Transverse colon (tissue), 4 donors: ENCODE data around the gene SPG7. TPM values are rescaled to one million over a fixed set of nuclear protein-coding genes. Genes with fewer than 3 reads are reported as not detected.

Experiments
- DNase-seq: peaks from one replicate; pipeline ENCODE4 v3.0.0-alpha.2; 2019
- H3K27ac ChIP-seq, 4 donors: fragments of 200-600 bp; sonication (generic); 2 replicates each; pipeline ENCODE4 v1.5.1; 2016 to 2018; ENCODE audit warnings: inconsistent platforms in 4 of 4
- H3K27me3 ChIP-seq: fragments of 200-600 bp; sonication (generic); 2 replicates; pipeline ENCODE4 v1.5.1; 2017; ENCODE audit warnings: inconsistent platforms
- H3K36me3 ChIP-seq, 4 donors: fragments of 200-600 bp; sonication (generic); 2 replicates each; pipeline ENCODE4 v1.5.1; 2017 to 2019; ENCODE audit warnings: inconsistent platforms in 4 of 4
- H3K4me1 ChIP-seq, 4 donors: fragments of 200-600 bp; sonication (generic); 2 replicates each; pipeline ENCODE4 v1.5.1; 2017 to 2020; ENCODE audit warnings: inconsistent platforms in 4 of 4
- H3K4me3 ChIP-seq, 4 donors: fragments of 200-600 bp; sonication (generic); 1 replicate in 1 of 4; 2 replicates in 3 of 4; pipeline versions ENCODE4 v1.5.1 to v1.6.1; 2017 to 2019; ENCODE audit warnings: inconsistent platforms in 4 of 4
- H3K9me3 ChIP-seq, 2 donors: fragments of 200-600 bp; sonication (generic); 2 replicates each; pipeline ENCODE4 v1.5.1; 2017 to 2019; ENCODE audit warnings: inconsistent platforms in 2 of 2
- CTCF ChIP-seq, 5 experiments: fragments of 200-600 bp in 3 of 5; fragments of 450-650 bp in 2 of 5; sonication (generic) in 3 of 5; IDR thresholded peaks; 1 replicate in 2 of 5; 2 replicates in 3 of 5; pipeline ENCODE4 v1.5.1; 2016 to 2017; ENCODE audit warnings: antibody characterized with exemption in 5 of 5, inconsistent platforms in 3 of 5, mild to moderate bottlenecking in 2 of 5, moderate library complexity in 1 of 5
- EP300 ChIP-seq: sonication (generic); formaldehyde crosslinking; IDR thresholded peaks from one replicate; pipeline ENCODE4 v1.6.1; 2017; ENCODE audit warnings: antibody characterized with exemption, low read depth
- POLR2A ChIP-seq: fragments of 450-650 bp; IDR thresholded peaks from one replicate; pipeline ENCODE4 v1.6.1; 2016; ENCODE audit warnings: antibody characterized with exemption, mild to moderate bottlenecking, moderate library complexity
- POLR2AphosphoS5 ChIP-seq, 3 donors: sonication (generic); formaldehyde crosslinking; IDR thresholded peaks; one replicate each; pipeline ENCODE4 v1.6.1; 2016; ENCODE audit warnings: antibody characterized with exemption in 3 of 3
- WGBS, 2 donors: methylation state at CpG; one replicate each; pipeline ENCODE4 v1.1.5; 2018; ENCODE audit warnings: low coverage in 1 of 2; 5-methylcytosine and 5-hydroxymethylcytosine counted together
- in situ Hi-C, 4 donors: fragments of 200-750 bp; cut with MboI; loops; one replicate each; pipeline versions ENCODE4 v1.15.0 to v1.15.1; 2017; ENCODE audit warnings: low sequenced_read_pairs in 3 of 4, low pct_ligation_motif_present in 1 of 4, low pct_unique_long_range_greater_than_20kb in 1 of 4
- intact Hi-C: fragments of 100-400 bp; cut with DNase I; formaldehyde crosslinking; loops from one replicate; pipeline ENCODE4 v1.15.1; 2023; ENCODE audit warnings: low total_unique reads
- total RNA-seq, 4 donors: library from RNA; depleted of rRNA; stranded (reverse); fragments of >200 nt; gene quantifications; one replicate each; pipeline ENCODE4 v1.1.0, GENCODE V29; 2016

Gene SPG7
- total RNA-seq, 4 donors from 2014 or later: 168 to 408 (median 285) TPM

GRCh38 chr16:89525146-89525913, 17.1 kb downstream of the SPG7 start:
- H3K9me3 ChIP-seq: no peaks in the 10 kb centered on the region
- intact Hi-C loops (no loop called here), in situ Hi-C loops (no loop called here)
- H3K4me3 ChIP-seq: no peak overlapping the region
- TF ChIP-seq POLR2AphosphoS5 (IDR thresholded peaks at IDR 0.05) (no peak), POLR2A (no peak), EP300 (no peak), CTCF (IDR thresholded peaks at IDR 0.05) (no peak)
- 84 to 93% methylated on average over 9 to 20 of the region's 20 CpGs for WGBS, 2 donors
- no peaks in the 10 kb centered on the region for H3K27me3 ChIP-seq
- no peak overlapping the region for H3K27ac ChIP-seq
- no peaks in the 10 kb centered on the region for H3K4me1 ChIP-seq
- peak; percentile 24 for DNase-seq
- H3K36me3 ChIP-seq: peaks cover 0 to 63% (median 21%) of the 10 kb centered on the region in 4 donors

GRCh38 chr16:89529097-89529496, 20.9 kb downstream of the SPG7 start:
- peaks cover 0 to 60% (median 22%) of the 10 kb centered on the region in 4 donors for H3K36me3 ChIP-seq
- no peak for DNase-seq
- intact Hi-C loops: no loop called here

GRCh38 chr16:89530401-89531381, 22.5 kb downstream of the SPG7 start:
- no peak for TF ChIP-seq EP300
- no peak for TF ChIP-seq POLR2AphosphoS5 (IDR thresholded peaks at IDR 0.05)
- TF ChIP-seq CTCF (IDR thresholded peaks at IDR 0.05): no peak
- no peak for TF ChIP-seq POLR2A

More at GRCh38 chr16:89529097-89529496, 20.9 kb downstream of the SPG7 start:
- H3K4me1 ChIP-seq: peaks cover 0 to 7% (median 0%) of the 10 kb centered on the region in 4 donors
- H3K9me3 ChIP-seq: no peaks in the 10 kb centered on the region
- no peak overlapping the region for H3K4me3 ChIP-seq
- WGBS, 2 donors: 86 to 100% methylated on average over 1 to 16 of the region's 16 CpGs
- no peak for TF ChIP-seq EP300
- no peak for TF ChIP-seq POLR2A
- TF ChIP-seq CTCF (IDR thresholded peaks at IDR 0.05): no peak
- H3K27ac ChIP-seq: no peak overlapping the region
- in situ Hi-C loops: no loop called here
- no peaks in the 10 kb centered on the region for H3K27me3 ChIP-seq

More at GRCh38 chr16:89530401-89531381, 22.5 kb downstream of the SPG7 start:
- no peak overlapping the region for H3K27ac ChIP-seq
- in situ Hi-C loops (no loop called here), intact Hi-C loops (no loop called here)
- H3K9me3 ChIP-seq: no peaks in the 10 kb centered on the region
- H3K27me3 ChIP-seq: no peaks in the 10 kb centered on the region
- H3K4me3 ChIP-seq: no peak overlapping the region
- WGBS, 2 donors: 94 to 100% methylated on average over 1 to 37 of the region's 37 CpGs
- peaks cover 0 to 19% (median 5%) of the 10 kb centered on the region in 4 donors for H3K4me1 ChIP-seq
- peaks cover 0 to 44% (median 15%) of the 10 kb centered on the region in 4 donors for H3K36me3 ChIP-seq
- no peak for DNase-seq
